Raji (cell line): ENCODE measurements around the gene FAM47A.

Experiments used
- POLR2A ChIP-seq: IDR thresholded peaks from 2 replicates; pipeline ENCODE4 v1.6.1; 2011; ENCODE audit warnings: low read depth, low read length, control low read depth; ENCODE audit not compliant: insufficient read depth

FAM47A gene

DNA sequence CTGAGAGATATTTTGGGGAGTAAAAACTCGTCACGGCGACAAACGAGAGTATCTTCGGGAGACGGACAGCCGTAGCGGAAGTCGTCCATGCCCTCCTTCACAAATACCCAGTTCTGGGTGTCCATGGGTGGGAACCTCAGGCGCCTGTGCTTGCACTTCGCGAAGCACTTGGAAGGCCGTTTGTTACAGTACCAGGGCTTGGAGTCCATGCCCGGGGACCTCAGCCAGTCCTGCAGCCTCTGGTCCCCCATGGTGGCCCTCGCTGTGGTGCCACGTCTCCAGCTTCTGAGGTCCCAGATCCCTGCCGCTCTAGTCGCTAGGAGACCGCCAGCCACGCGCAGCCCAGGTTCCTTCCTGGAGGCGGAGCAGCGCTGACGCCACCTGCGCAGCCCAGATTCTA, at the start of gene FAM47A:
TSS of gene FAM47A (minus strand) at position 287 of the 400 bp plus-strand sequence. CDS start at position 251, 36 bp downstream.
- TF ChIP-seq POLR2A = no peak

DNA sequence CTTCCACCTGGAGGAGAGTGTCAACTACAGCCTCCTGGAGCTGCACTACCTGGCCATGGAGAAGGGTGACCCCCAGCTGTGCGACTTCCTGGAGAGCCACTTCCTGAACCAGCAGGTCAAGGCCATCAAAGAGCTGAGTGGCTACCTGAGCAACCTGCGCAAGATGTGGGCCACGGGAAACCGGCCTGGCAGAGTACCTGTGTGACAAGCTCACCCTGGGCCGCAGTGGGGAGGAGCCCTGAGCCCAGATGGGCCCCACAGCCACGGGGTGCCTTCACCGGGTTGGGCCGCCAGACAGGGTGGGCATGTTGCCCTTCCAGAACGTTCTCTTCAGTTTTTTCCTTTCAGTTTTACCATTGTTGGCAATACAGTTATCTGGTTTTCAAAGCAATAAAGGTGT, 15.2 kb upstream of the FAM47A start:
- no peak for TF ChIP-seq POLR2A

GRCh38 chrX:34146906-34147305, 14.8 kb upstream of the FAM47A start:
- TF ChIP-seq POLR2A = no peak

- TF ChIP-seq POLR2A = no peak
Observed at GRCh38 chrX:34144246-34144645, 12.1 kb upstream of the FAM47A start.

DNA sequence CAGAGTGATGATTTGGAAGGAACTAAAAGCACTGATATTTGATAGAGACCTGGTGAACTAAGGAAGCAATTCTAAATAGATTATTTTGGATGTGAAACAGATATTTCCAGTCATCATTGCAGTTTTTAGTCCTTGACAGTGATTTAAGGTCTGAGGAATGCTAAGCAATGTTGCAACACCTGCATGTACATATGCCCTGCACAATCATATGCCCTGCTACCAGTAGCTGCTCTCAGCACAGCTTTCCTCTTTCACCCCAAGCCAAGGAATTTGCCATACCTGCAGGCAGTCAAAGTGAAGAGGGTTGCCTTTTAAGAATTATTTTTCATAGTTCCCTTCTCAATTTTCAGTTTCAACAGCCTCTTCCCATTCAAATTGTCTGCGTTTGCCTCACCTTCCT, 8.7 kb upstream of the FAM47A start:
- TF ChIP-seq POLR2A = no peak

DNA sequence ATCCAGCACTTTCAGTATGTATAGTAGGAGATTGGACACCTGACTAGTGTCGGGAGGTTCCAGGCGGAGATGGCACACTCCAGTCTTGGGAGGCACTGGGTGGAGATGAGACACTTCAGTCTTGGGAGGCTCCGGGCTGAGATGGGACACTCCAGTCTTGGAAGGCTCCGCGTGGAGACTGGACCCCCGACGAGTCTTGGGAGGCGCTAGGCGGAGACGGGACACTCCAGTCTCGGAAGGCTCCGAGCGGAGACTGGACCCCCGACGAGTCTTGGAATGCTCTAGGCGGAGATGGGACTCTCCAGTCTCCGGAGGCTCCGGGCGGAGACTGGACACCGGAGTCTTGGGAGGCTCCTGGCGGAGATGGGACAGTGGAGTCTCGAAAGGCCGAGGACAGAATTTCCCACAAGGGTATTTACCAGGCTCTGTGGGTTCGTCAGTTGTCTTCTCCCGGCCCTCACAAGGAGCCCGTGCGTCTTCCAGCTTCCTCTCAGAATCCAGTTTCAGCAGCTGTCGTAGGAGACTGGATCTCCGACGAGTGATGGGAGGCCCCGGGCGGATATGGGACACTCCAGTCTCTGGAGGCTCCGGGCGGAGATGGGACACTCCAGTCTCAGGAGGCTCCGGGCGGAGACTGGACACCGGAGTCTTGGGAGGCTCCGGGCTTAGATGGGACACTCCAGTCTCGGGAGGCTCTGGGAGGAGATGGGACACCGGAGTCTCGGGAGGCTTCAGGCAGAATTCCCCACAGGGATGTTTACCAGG, 952 bp downstream of the FAM47A start:
- TF ChIP-seq POLR2A = no peak

- no peak for TF ChIP-seq POLR2A
Observed at GRCh38 chrX:34130501-34130900, 1.6 kb downstream of the FAM47A start.

DNA sequence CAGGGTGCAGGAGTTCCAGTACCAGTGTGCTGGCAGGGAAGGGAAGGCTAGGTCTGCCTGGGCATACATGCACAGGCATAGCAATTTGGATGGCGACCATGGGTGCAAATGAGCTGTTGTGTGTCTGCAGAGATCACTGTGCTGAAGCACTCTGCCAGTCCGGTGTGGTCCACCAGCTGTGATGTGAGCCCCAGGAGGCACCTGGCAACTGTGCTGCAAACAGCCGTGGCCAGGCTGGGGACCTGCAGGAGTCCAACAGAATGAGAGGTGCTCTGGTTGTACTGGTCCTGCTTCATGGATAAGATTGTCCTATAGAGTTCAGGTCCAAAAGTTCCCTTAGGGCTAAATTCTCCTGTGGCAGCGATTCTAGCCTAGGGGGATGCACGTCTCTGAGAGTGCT, 6.1 kb downstream of the FAM47A start:
- no peak for TF ChIP-seq POLR2A

- TF ChIP-seq POLR2A = no peak
Observed at GRCh38 chrX:34119122-34119521, 13.0 kb downstream of the FAM47A start.

- TF ChIP-seq POLR2A = no peak
Observed at GRCh38 chrX:34112459-34112858, 19.7 kb downstream of the FAM47A start.
